ENCODE data around the gene ZBTB37.

- TF ChIP-seq EZH2 (IDR thresholded peaks at IDR 0.05) (no peak), POLR2AphosphoS5 (IDR thresholded peaks at IDR 0.05; ENCODE audit: borderline replicate concordance, low read depth, low read length) (no peak), FOXP2 (optimal IDR thresholded peaks at IDR 0.05; ENCODE audit: control extremely low read depth, extremely low read length, insufficient read depth) (no peak)
These were observed 16.1 kb upstream of the ZBTB37 start for GRCh38 chr1:173852105-173852504.

All from SK-N-MC (cell line).